Thyroid gland (tissue), 4 donors: ENCODE results near the gene ZIC1.

ENCODE experiments used
- POLR2A ChIP-seq, 2 donors: fragments of 450-650 bp; IDR thresholded peaks; one replicate each; pipeline ENCODE4 v1.6.1; 2017; ENCODE audit warnings: antibody characterized with exemption in 2 of 2, mild to moderate bottlenecking in 2 of 2, moderate library complexity in 1 of 2
- TF ChIP-seq, protein P1 (sequence below), 6 experiments: fragments of 200-600 bp in 3 of 6; fragments of 450-650 bp in 3 of 6; sonication (generic) in 3 of 6; IDR thresholded peaks; one replicate each; pipeline ENCODE4 v1.5.1; 2016 to 2019; ENCODE audit warnings: antibody characterized with exemption in 6 of 6, mild to moderate bottlenecking in 2 of 6, inconsistent platforms in 1 of 6, moderate library complexity in 1 of 6

- TF ChIP-seq, protein P1, sequence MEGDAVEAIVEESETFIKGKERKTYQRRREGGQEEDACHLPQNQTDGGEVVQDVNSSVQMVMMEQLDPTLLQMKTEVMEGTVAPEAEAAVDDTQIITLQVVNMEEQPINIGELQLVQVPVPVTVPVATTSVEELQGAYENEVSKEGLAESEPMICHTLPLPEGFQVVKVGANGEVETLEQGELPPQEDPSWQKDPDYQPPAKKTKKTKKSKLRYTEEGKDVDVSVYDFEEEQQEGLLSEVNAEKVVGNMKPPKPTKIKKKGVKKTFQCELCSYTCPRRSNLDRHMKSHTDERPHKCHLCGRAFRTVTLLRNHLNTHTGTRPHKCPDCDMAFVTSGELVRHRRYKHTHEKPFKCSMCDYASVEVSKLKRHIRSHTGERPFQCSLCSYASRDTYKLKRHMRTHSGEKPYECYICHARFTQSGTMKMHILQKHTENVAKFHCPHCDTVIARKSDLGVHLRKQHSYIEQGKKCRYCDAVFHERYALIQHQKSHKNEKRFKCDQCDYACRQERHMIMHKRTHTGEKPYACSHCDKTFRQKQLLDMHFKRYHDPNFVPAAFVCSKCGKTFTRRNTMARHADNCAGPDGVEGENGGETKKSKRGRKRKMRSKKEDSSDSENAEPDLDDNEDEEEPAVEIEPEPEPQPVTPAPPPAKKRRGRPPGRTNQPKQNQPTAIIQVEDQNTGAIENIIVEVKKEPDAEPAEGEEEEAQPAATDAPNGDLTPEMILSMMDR (IDR thresholded peaks at IDR 0.05) = peak in 2 of 6 experiments; percentile 24 to 26
- no peak for TF ChIP-seq POLR2A (IDR thresholded peaks at IDR 0.05)
Measured at GRCh38 chr3:147361454-147362420, 47.4 kb upstream of the ZIC1 start.
